Pancreas (tissue), 10 donors: ENCODE measurements around the gene RNF220. TPM values are rescaled to one million over a fixed set of nuclear protein-coding genes. Genes with fewer than 3 reads are reported as not detected.
A peak's percentile ranks its signal among the peaks of the same experiment; 100 is the strongest.

Experiments
- ATAC-seq, 4 donors: fragments of 200-7000 bp; cut with Tn5 transposase; one replicate each; pipeline versions ENCODE4 v1.8.0 to v1.9.1; 2020; ENCODE audit warnings: mild to moderate bottlenecking in 4 of 4, moderate library complexity in 4 of 4
- DNase-seq, 6 donors: peaks; one replicate each; pipeline ENCODE4 v3.0.0-alpha.2; 2020
- FAIRE-seq: peaks from 2 replicates; lab custom pipeline; 2012; peaks lifted over from hg19 to GRCh38; lab: Jason Lieb, UNC
- H3K27ac ChIP-seq, 4 donors: fragments of 200-600 bp; sonication (generic); 1 replicate in 3 of 4; 2 replicates in 1 of 4; pipeline versions ENCODE4 v1.5.0 to v1.8.0; 2020
- H3K27me3 ChIP-seq, 4 donors: fragments of 200-600 bp; one replicate each; pipeline ENCODE4 v1.8.0; 2021
- H3K36me3 ChIP-seq, 3 donors: fragments of 200-600 bp; sonication (generic) in 1 of 3; one replicate each; pipeline versions ENCODE4 v1.5.0 to v1.8.0; 2020 to 2021
- H3K4me1 ChIP-seq, 3 donors: fragments of 200-600 bp; one replicate each; pipeline ENCODE4 v1.8.0; 2021
- H3K4me3 ChIP-seq, 4 donors: fragments of 200-600 bp; sonication (generic) in 2 of 4; one replicate each; pipeline versions ENCODE4 v1.5.0 to v1.8.0; 2020 to 2021
- H3K9me3 ChIP-seq, 4 donors: fragments of 200-600 bp; one replicate each; pipeline ENCODE4 v1.8.0; 2021
- CTCF ChIP-seq, 4 donors: fragments of 200-600 bp; sonication (generic) in 3 of 4; IDR thresholded peaks; one replicate each; pipeline versions ENCODE4 v1.5.0 to v1.8.0; 2021; ENCODE audit warnings: antibody characterized with exemption in 4 of 4
- WGBS, 2 donors: extraction: QIAGEN DNeasy Blood & Tissue Kit; methylation state at CpG; one replicate each; pipeline ENCODE4 v1.1.7; 2013; 5-methylcytosine and 5-hydroxymethylcytosine counted together
- intact Hi-C, 3 donors: fragments of 100-400 bp; cut with DNase I; formaldehyde crosslinking; loops; one replicate each; pipeline versions ENCODE4 v1.11.1 to v1.14.2; 2022
- polyA plus RNA-seq, 2 donors: library from polyadenylated mRNA; stranded (reverse); fragments of 200-250 nt; gene quantifications; one replicate each; pipeline ENCODE4 v1.2.3, GENCODE V29; 2013
- total RNA-seq, 6 donors: library from RNA; stranded (reverse); fragmentation: NEBNext Ultra II Directional in 4 of 6; extraction: Animal tissue kit (Norgen Biotek cat#: 25700) in 4 of 6; gene quantifications; one replicate each; pipeline versions ENCODE4 v1.2.1 to v1.2.4, GENCODE V29; 2021 to 2023
- donor health status: healthy with polysubstance abuse.
- donor health status: DM: no; HTN: no; CAD: no; lungs with moderate emphysema.
- donor health status: DM: no; HTN: no; CAD: no.
- donor health status: control.
- donor health status: control.
- donor health status: Bipolar disorder and iron deficiency.
- donor health status: DM: yes; HTN: yes; CAD: no.
- donor health status: DM: no; HTN: no; CAD: no.
- donor health status: DM: no; HTN: no; CAD: no.
- donor health status: DM: yes; HTN: yes; CAD: no.

RNF220 gene
- total and polyA plus RNA-seq, 8 donors = 22.3 to 43.2 (median 33.0) TPM

DNA sequence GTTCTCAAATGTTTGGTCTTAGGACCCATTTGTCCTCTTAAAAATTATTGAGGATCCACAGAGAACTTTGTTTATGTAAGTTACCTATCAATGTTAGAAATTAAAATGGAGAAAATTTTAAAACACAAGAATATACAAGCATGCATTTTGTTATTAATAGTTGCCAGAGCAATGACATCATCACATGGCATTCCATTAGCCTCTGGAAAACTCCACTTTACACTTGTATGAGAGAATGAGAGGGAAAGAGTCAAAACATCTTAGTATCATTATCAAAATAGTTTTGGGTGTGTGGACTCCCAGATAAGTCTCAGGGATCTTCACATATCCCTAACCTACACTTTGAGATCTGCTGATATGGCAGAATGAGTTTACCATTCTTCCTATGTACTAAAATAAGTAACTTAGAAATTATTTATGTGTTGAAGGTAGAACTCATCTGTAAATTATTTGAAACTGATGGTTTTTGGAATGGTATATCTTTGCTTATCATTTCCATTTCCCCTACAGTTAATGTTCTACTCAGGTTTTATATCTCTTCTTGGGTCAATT is 48.8 kb downstream of the RNF220 start:
- FAIRE-seq = no peak
- no peaks in the 10 kb centered on the region for H3K36me3 ChIP-seq
- no peak for TF ChIP-seq CTCF (IDR thresholded peaks at IDR 0.05)
- no peaks in the 10 kb centered on the region for H3K9me3 ChIP-seq
- H3K4me1 ChIP-seq = no peaks in the 10 kb centered on the region
- no peak overlapping the region for H3K27ac ChIP-seq
- no peak overlapping the region for H3K4me3 ChIP-seq
- no peak for ATAC-seq
- intact Hi-C loops = no loop called here
- H3K27me3 ChIP-seq = no peaks in the 10 kb centered on the region
- DNase-seq = no peak

DNA sequence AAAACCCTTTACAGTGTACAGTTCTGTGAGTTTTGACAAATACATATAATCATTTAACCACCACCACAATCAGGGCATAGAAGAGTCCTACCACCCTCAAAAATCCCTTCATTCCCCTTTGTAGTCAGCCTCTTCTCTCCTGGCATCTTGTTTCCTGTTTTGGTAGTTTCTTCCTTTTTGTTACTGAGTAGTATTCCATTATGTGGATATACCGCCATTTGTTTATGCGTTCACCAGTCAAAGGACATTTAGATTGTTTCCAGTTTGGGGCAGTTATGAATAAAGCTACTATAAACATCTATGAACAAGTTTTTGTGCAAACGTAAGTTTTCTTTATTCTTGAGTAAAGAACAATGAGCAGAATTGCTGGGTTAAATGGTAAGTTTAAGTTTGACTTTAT is 49.6 kb downstream of the RNF220 start:
- no peaks in the 10 kb centered on the region for H3K9me3 ChIP-seq
- no peak for ATAC-seq
- TF ChIP-seq CTCF (IDR thresholded peaks at IDR 0.05) = no peak
- FAIRE-seq = no peak
- no peaks in the 10 kb centered on the region for H3K4me1 ChIP-seq
- WGBS, 2 donors = 87 to 90% methylated on average over 3 of the region's 3 CpGs
- no peak overlapping the region for H3K27ac ChIP-seq
- H3K4me3 ChIP-seq = no peak overlapping the region
- no peaks in the 10 kb centered on the region for H3K27me3 ChIP-seq
- intact Hi-C loops = no loop called here
- no peaks in the 10 kb centered on the region for H3K36me3 ChIP-seq
- no peak for DNase-seq

DNA sequence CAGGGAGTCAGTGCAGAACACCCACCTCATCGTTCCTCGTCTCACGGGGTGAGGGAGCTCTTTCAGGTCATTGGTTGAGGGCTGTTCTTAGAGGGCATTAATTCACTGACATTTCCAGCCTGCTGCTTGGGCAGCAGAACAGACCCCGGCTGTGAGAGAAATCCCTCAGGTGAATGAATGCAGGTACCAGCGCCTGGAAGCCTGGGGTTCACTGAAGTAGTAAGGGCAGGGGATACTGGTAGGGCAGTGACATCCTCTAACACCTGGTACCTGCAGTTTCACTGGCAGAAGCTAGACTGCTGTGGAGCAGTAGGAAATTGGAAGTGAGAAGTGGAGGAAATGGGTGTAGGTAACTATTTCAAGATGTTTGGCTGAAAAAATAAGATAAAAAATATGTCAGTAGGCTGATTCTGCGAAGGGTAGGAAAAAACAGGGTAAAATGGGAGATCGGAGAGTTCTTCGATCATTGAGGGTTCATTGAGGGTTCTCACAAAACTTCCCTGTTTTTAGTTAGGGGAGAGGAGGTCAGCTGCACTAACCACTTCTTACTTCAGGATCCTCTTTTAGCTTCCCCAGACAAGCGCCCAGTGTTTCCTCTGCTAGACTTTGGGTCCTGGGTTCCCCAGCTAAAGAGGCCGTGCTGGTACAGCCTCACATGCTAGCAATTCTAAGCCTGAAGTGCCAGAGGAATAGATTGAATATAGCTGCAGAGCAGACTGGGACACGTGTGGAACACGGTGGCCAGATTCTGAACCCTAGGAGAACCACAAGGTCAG is 55.2 kb downstream of the RNF220 start:
- no peak overlapping the region for H3K4me3 ChIP-seq
- no peaks in the 10 kb centered on the region for H3K9me3 ChIP-seq
- H3K36me3 ChIP-seq = no peaks in the 10 kb centered on the region
- H3K4me1 ChIP-seq = no peaks in the 10 kb centered on the region
- H3K27me3 ChIP-seq = no peaks in the 10 kb centered on the region
- intact Hi-C loops = no loop called here
- no peak overlapping the region for H3K27ac ChIP-seq
- FAIRE-seq (no peak), ATAC-seq (peak in 1 of 4 donors; percentile 61), DNase-seq (no peak)
- 63 to 72% methylated on average over 12 of the region's 12 CpGs for WGBS, 2 donors
- TF ChIP-seq CTCF (IDR thresholded peaks at IDR 0.05) = no peak

- 63 to 83% methylated on average over 3 of the region's 3 CpGs for WGBS, 2 donors
- intact Hi-C loops = no loop called here
- Histone ChIP-seq H3K27me3 (no peaks in the 10 kb centered on the region), H3K4me3 (no peak overlapping the region), H3K4me1 (no peaks in the 10 kb centered on the region), H3K27ac (no peak overlapping the region), H3K9me3 (no peaks in the 10 kb centered on the region), H3K36me3 (no peaks in the 10 kb centered on the region)
- no peak for ATAC-seq
- TF ChIP-seq CTCF (IDR thresholded peaks at IDR 0.05) = no peak
- FAIRE-seq = no peak
- no peak for DNase-seq
Observed at GRCh38 chr1:44464361-44464760, 59.3 kb downstream of the RNF220 start.

GRCh38 chr1:44467566-44467965 is 62.5 kb downstream of the RNF220 start:
- intact Hi-C loops = no loop called here
- Histone ChIP-seq H3K4me3 (no peak overlapping the region), H3K4me1 (no peaks in the 10 kb centered on the region), H3K27ac (no peak overlapping the region), H3K27me3 (no peaks in the 10 kb centered on the region), H3K9me3 (no peaks in the 10 kb centered on the region), H3K36me3 (no peaks in the 10 kb centered on the region)
- DNase-seq (no peak), ATAC-seq (no peak), FAIRE-seq (no peak)
- TF ChIP-seq CTCF (IDR thresholded peaks at IDR 0.05) = no peak
- WGBS, 2 donors = 78 to 91% methylated on average over 4 of the region's 4 CpGs
